Upper lobe of left lung (tissue), 6 donors: Measurements from ENCODE around the gene ELANE. TPM values are rescaled to one million over a fixed set of nuclear protein-coding genes. Genes with fewer than 3 reads are reported as not detected.

Experiments
- ATAC-seq, 2 donors: fragments of 200-7000 bp; cut with Tn5 transposase; one replicate each; pipeline ENCODE4 v1.9.1; 2022; ENCODE audit warnings: mild to moderate bottlenecking in 2 of 2, moderate library complexity in 2 of 2; ENCODE audit not compliant: low FRiP score in 2 of 2
- DNase-seq, 2 donors: peaks; one replicate each; pipeline ENCODE4 v3.0.0-alpha.2; 2019 to 2020
- H3K27ac ChIP-seq, 4 donors: fragments of 200-600 bp; sonication (generic); one replicate each; pipeline ENCODE4 v1.5.1; 2016 to 2019
- H3K27me3 ChIP-seq, 4 donors: fragments of 200-600 bp; sonication (generic); one replicate each; pipeline ENCODE4 v1.5.1; 2017 to 2019
- H3K36me3 ChIP-seq, 4 donors: fragments of 200-600 bp; sonication (generic); one replicate each; pipeline ENCODE4 v1.5.1; 2016 to 2019
- H3K4me1 ChIP-seq, 4 donors: fragments of 200-600 bp; sonication (generic); one replicate each; pipeline ENCODE4 v1.5.1; 2018 to 2019
- H3K4me3 ChIP-seq, 4 donors: fragments of 200-600 bp; sonication (generic); one replicate each; pipeline ENCODE4 v1.5.1; 2017 to 2019; ENCODE audit warnings: mild to moderate bottlenecking in 2 of 4, moderate library complexity in 1 of 4
- H3K9me3 ChIP-seq, 4 donors: fragments of 200-600 bp; sonication (generic); one replicate each; pipeline ENCODE4 v1.5.1; 2018 to 2019
- EP300 ChIP-seq, 4 donors: sonication (generic); formaldehyde crosslinking; IDR thresholded peaks; one replicate each; pipeline ENCODE4 v1.5.1; 2017; ENCODE audit warnings: antibody characterized with exemption in 4 of 4, control low read depth in 2 of 4
- POLR2A ChIP-seq, 4 donors: fragments of 450-650 bp; IDR thresholded peaks; one replicate each; pipeline ENCODE4 v1.5.1; 2016 to 2017; ENCODE audit warnings: antibody characterized with exemption in 4 of 4, mild to moderate bottlenecking in 2 of 4
- POLR2AphosphoS5 ChIP-seq, 2 donors: sonication (generic); formaldehyde crosslinking; IDR thresholded peaks; one replicate each; pipeline ENCODE4 v1.5.1; 2017; ENCODE audit warnings: antibody characterized with exemption in 2 of 2
- WGBS, 2 donors: methylation state at CpG; one replicate each; pipeline ENCODE4 v1.1.5; 2017 to 2018; 5-methylcytosine and 5-hydroxymethylcytosine counted together
- total RNA-seq, 6 donors: library from RNA; depleted of rRNA in 4 of 6; stranded (reverse); fragments of >200 nt in 4 of 6; gene quantifications; one replicate each; pipeline versions ENCODE4 v1.1.0 to v1.2.1, GENCODE V29; 2016 to 2021
- TF ChIP-seq, protein P1 (sequence below), 6 experiments: fragments of 450-650 bp in 4 of 6; fragments of 200-600 bp in 2 of 6; sonication (generic) in 2 of 6; IDR thresholded peaks; one replicate each; pipeline ENCODE4 v1.5.1; 2016 to 2019; ENCODE audit warnings: antibody characterized with exemption in 6 of 6
- donor health status: DM: no; HTN: no; CAD: no; lungs with moderate emphysema.
- donor health status: DM: no; HTN: yes; CAD: no; lungs with severe emphysema.

Gene ELANE
- total RNA-seq, 6 donors from 2014 or later = 0.69 to 11.9 (median 1.3) TPM; not detected in 1

DNA sequence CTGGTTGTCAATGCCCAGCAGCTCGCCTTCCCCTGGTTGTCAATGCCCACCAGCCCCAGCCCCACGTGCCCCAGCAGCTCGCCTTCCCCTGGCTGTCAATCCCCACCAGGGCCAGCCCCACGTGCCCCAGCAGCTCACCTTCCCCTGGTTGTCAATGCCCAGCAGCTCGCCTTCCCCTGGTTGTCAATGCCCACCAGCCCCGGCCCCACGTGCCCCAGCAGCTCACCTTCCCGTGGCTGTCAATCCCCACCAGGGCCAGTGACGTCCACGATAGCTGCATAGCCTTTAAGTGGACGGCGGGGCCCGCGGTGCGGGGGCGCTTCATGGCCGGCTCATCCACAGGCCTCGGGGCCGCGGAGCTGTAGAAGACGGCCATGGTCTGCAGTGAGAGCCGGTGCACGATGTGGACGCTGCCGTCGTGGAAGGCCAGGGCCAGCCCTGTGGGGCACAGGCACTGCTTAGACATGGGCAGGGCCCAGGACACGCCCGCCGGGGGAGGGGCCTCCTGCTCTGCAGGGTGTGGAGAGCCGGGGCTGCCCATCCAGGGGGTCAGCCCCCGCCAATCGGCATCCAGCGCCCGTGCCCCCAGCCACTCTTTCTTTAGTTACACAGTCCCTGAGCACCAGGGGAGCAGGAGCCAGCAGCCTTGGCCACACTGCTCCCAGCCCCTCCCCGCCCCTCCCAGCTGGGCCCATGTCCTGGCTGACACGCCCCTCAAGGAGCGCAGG lies 27.8 kb downstream of the ELANE start:
- no peak overlapping the region for H3K27ac ChIP-seq
- H3K9me3 ChIP-seq = no peaks in the 10 kb centered on the region
- TF ChIP-seq POLR2A (IDR thresholded peaks at IDR 0.05) (no peak), EP300 (IDR thresholded peaks at IDR 0.05) (no peak), POLR2AphosphoS5 (IDR thresholded peaks at IDR 0.05) (no peak)
- TF ChIP-seq, protein P1, sequence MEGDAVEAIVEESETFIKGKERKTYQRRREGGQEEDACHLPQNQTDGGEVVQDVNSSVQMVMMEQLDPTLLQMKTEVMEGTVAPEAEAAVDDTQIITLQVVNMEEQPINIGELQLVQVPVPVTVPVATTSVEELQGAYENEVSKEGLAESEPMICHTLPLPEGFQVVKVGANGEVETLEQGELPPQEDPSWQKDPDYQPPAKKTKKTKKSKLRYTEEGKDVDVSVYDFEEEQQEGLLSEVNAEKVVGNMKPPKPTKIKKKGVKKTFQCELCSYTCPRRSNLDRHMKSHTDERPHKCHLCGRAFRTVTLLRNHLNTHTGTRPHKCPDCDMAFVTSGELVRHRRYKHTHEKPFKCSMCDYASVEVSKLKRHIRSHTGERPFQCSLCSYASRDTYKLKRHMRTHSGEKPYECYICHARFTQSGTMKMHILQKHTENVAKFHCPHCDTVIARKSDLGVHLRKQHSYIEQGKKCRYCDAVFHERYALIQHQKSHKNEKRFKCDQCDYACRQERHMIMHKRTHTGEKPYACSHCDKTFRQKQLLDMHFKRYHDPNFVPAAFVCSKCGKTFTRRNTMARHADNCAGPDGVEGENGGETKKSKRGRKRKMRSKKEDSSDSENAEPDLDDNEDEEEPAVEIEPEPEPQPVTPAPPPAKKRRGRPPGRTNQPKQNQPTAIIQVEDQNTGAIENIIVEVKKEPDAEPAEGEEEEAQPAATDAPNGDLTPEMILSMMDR (IDR thresholded peaks at IDR 0.05) = no peak
- peak in 1 of 2 donors; percentile 78 for DNase-seq
- no peaks in the 10 kb centered on the region for H3K27me3 ChIP-seq
- no peak for ATAC-seq
- WGBS, 2 donors = 91% methylated on average over 23 to 28 of the region's 37 CpGs
- H3K4me3 ChIP-seq = no peak overlapping the region
- peaks cover 12 to 91% (median 69%) of the 10 kb centered on the region in 4 donors for H3K36me3 ChIP-seq
- no peaks in the 10 kb centered on the region for H3K4me1 ChIP-seq

GRCh38 chr19:881385-882071 lies 29.4 kb downstream of the ELANE start:
- Histone ChIP-seq H3K36me3 (peaks cover 20 to 93% (median 70%) of the 10 kb centered on the region in 4 donors), H3K27ac (no peak overlapping the region), H3K4me1 (no peaks in the 10 kb centered on the region), H3K27me3 (no peaks in the 10 kb centered on the region), H3K9me3 (no peaks in the 10 kb centered on the region), H3K4me3 (no peak overlapping the region)
- peak in 1 of 2 donors; percentile 73 for DNase-seq
- ATAC-seq = no peak
- WGBS, 2 donors = 95% methylated on average over 18 to 23 of the region's 34 CpGs
- TF ChIP-seq EP300 (IDR thresholded peaks at IDR 0.05) (no peak), POLR2AphosphoS5 (IDR thresholded peaks at IDR 0.05) (no peak), POLR2A (IDR thresholded peaks at IDR 0.05) (no peak)
- TF ChIP-seq, protein P1 (IDR thresholded peaks at IDR 0.05) = no peak

DNA sequence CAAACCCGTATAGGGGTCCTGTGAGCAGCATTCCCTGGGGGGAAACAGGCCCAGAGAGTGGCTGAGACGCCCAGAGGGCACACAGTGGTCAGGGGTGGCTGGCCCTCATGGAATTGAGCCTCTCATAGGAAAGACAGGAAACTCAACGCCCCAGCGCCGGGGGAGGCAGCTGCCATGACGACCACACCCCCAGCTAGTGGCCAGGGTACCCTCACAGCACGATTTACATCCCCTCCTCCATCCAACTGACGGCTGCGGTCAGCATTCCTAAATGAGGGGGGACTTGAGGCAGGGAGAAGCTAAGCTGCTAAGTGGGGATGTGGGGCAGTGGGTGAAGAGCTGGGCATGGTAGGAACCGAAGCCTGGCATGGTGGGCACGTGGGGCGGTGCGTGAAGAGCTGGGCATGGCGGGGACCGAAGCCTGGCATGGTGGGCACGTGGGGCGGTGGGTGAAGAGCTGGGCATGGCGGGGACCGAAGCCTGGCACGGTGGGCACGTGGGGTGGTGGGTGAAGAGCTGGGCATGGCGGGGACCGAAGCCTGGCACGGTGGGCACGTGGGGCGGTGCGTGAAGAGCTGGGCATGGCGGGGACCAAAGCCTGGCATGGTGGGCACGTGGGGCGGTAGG lies 30.9 kb downstream of the ELANE start:
- 84 to 95% methylated on average over 21 to 28 of the region's 30 CpGs for WGBS, 2 donors
- TF ChIP-seq EP300 (IDR thresholded peaks at IDR 0.05) (no peak), POLR2AphosphoS5 (IDR thresholded peaks at IDR 0.05) (no peak), POLR2A (IDR thresholded peaks at IDR 0.05) (no peak)
- TF ChIP-seq, protein P1 (IDR thresholded peaks at IDR 0.05) = no peak
- Histone ChIP-seq H3K27ac (peak overlapping the region in 1 of 4 donors; percentile 50), H3K9me3 (no peaks in the 10 kb centered on the region), H3K4me1 (no peaks in the 10 kb centered on the region), H3K27me3 (no peaks in the 10 kb centered on the region), H3K36me3 (peaks cover 15 to 96% (median 73%) of the 10 kb centered on the region in 4 donors), H3K4me3 (no peak overlapping the region)
- DNase-seq (peak in 1 of 2 donors; percentile 53), ATAC-seq (no peak)

DNA sequence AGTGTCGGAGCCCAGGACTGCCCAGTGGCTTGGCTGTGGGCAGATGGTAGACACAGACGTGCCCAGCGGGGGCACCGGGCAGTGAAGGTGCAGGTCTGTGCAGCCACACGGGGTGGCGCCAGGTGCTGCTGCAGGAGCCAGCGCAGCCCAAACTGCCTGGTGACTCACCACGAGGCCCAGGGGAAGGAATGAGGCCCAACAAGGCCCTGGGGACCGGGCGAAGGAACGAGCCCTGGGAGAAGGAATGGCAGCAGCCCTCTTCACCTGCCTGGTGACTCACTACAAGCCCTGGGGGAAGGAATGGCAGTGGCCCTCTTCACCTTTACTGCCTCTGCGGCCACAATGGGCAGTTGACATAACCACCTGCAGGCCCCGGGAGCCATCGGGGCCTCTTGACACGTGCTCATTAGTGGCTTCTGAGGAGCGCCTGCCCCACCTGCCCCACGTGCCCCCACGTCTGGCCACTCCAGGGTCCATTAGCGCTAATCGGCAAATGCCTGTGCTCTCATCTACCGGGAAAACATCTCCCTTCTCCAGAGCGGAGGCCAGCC lies 31.6 kb downstream of the ELANE start:
- Histone ChIP-seq H3K36me3 (peaks cover 15 to 98% (median 76%) of the 10 kb centered on the region in 4 donors), H3K9me3 (no peaks in the 10 kb centered on the region), H3K4me3 (no peak overlapping the region), H3K27me3 (no peaks in the 10 kb centered on the region), H3K27ac (peak overlapping the region in 1 of 4 donors; percentile 50), H3K4me1 (no peaks in the 10 kb centered on the region)
- DNase-seq (peak; percentile 71 to 83), ATAC-seq (peak; percentile 24 to 90)
- 88 to 89% methylated on average over 18 to 22 of the region's 22 CpGs for WGBS, 2 donors
- TF ChIP-seq, protein P1 (IDR thresholded peaks at IDR 0.05) = peak in 3 of 6 experiments; percentile 35 to 48 (median 45)
- TF ChIP-seq POLR2AphosphoS5 (IDR thresholded peaks at IDR 0.05) (peak in 1 of 2 donors; percentile 10), POLR2A (IDR thresholded peaks at IDR 0.05) (no peak)
